ENCODE results near the gene LHFPL2.

The LHFPL2 gene

GRCh38 chr5:78540335-78541085 is 108.1 kb downstream of the LHFPL2 start:
- DNase-seq: no peak

- no peak for DNase-seq
Measured at GRCh38 chr5:78538240-78538850, 110.2 kb downstream of the LHFPL2 start.

GRCh38 chr5:78537821-78538220 is 110.8 kb downstream of the LHFPL2 start:
- no peak for DNase-seq

GRCh38 chr5:78537411-78537810 is 111.2 kb downstream of the LHFPL2 start:
- no peak for DNase-seq

- no peak for DNase-seq
Measured at GRCh38 chr5:78536661-78537196, 111.8 kb downstream of the LHFPL2 start.

GRCh38 chr5:78534905-78535200 is 113.7 kb downstream of the LHFPL2 start:
- no peak for DNase-seq

- DNase-seq: no peak
Measured at GRCh38 chr5:78534148-78534904, 114.2 kb downstream of the LHFPL2 start.

GRCh38 chr5:78533356-78533755 is 115.2 kb downstream of the LHFPL2 start:
- no peak for DNase-seq

- no peak for DNase-seq
Measured at GRCh38 chr5:78530342-78531096, 118.1 kb downstream of the LHFPL2 start.

- DNase-seq: no peak
Measured at GRCh38 chr5:78527925-78528324, 120.6 kb downstream of the LHFPL2 start.

GRCh38 chr5:78527054-78527859 is 121.3 kb downstream of the LHFPL2 start:
- DNase-seq: no peak

- DNase-seq: no peak
Measured at GRCh38 chr5:78526049-78526525, 122.5 kb downstream of the LHFPL2 start.

GRCh38 chr5:78523314-78524193 is 125.0 kb downstream of the LHFPL2 start:
- DNase-seq: no peak

GRCh38 chr5:78522476-78523260 is 125.9 kb downstream of the LHFPL2 start:
- no peak for DNase-seq

GRCh38 chr5:78521455-78521854 is 127.1 kb downstream of the LHFPL2 start:
- no peak for DNase-seq

GRCh38 chr5:78519198-78519941 is 129.2 kb downstream of the LHFPL2 start:
- DNase-seq: no peak

GRCh38 chr5:78518365-78519197 is 130.0 kb downstream of the LHFPL2 start:
- no peak for DNase-seq

GRCh38 chr5:78515670-78516069 is 132.9 kb downstream of the LHFPL2 start:
- no peak for DNase-seq

All from activated T-cell treated with anti-CD3 and anti-CD28 coated beads for 4 hours (primary cell).